Amniotic stem cell (primary cell): ENCODE measurements around the gene SLC6A2.
"Not testable (repeated sequence)": the region's sequence is repeated elsewhere in the genome, so short reads cannot be mapped to it uniquely, and the experiment has no call there.

Experiments
- DNase-seq: peaks from one replicate; lab custom pipeline; 2025; lab: John Stamatoyannopoulos, UW

Gene SLC6A2

DNA sequence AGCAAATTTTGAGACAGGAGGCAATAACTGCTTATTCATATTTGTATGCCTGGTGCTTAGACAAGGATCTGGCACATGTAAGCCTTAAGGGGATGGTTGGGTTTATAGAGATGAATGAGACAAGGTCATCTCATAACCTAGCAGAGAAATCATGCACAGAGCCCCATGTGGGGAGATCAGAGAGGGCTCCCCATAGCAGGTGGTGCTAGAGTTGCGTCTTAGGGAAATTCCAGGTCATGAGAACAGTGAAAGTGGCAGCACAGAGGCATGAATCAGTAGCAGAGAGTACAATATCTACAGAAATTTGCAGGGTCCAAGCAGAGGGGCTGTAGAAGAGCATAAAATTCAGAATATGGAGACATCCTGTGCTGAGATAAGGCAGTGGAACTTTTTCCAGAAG is 57.3 kb downstream of the SLC6A2 start:
- DNase-seq = no peak

GRCh38 chr16:55717326-55717725 is 61.5 kb downstream of the SLC6A2 start:
- DNase-seq = no peak

GRCh38 chr16:55725055-55725777 is 69.4 kb downstream of the SLC6A2 start:
- DNase-seq = no peak

GRCh38 chr16:55728797-55729196 is 73.0 kb downstream of the SLC6A2 start:
- no peak for DNase-seq

DNA sequence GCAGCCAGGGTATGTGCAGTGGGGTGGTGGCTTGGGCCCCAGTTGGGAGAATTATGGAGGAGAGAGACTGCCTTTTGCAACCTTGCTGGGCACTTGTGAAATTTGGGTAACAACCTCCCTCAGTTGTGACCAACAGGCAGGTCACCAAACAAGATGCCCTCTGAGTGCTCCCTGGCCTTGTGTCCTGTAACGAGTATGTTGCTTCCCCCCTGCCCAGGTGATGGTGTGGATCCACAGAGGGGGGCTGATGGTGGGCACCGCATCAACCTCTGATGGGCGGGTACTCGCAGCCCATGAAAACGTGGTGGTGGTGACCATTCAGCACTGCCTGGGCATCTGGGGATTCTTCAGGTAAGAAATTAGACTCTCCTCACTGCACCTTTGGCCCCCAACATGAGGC is 74.3 kb downstream of the SLC6A2 start:
- DNase-seq = no peak

DNA sequence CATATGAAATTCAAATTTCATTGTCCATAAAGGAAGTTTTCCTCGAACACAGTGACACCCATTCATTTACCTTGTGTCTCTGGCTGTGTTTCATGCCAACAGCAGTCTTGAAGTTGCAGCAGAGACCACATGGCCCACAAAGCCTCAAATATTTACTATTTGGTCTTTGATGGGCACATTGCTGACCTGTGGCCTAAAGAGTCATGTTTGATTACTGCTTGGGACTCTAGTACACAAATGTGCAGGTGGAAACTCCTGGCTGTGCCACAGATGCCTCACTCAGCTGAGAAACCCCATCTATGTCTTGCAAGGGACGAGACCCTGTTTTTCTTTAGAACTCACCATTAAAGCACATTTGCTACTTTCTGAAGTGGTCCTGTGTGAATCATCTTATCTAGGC is 76.7 kb downstream of the SLC6A2 start:
- no peak for DNase-seq

DNA sequence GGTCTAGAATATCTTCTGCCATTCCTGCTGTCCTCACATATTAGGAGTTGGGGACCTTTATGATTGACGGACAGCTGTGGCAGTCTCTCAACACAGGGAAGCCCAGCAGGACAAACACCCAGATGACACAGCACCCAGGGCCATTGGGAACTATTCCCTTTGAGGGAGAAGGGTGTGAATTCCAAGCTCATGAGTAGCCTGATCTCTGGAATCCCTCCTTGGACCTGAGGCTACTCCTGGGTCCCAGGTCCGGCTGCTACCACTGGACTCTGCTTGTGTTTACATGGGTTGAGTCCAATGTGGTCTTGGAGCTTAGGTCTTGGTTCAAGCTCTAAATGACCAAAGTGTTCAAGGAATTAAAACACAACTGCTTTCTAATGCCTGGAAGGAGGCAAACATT is 78.9 kb downstream of the SLC6A2 start:
- DNase-seq = no peak

- no peak for DNase-seq
Observed at GRCh38 chr16:55735120-55735781, 79.5 kb downstream of the SLC6A2 start.

- no peak for DNase-seq
Observed at GRCh38 chr16:55736671-55737070, 80.9 kb downstream of the SLC6A2 start.

DNA sequence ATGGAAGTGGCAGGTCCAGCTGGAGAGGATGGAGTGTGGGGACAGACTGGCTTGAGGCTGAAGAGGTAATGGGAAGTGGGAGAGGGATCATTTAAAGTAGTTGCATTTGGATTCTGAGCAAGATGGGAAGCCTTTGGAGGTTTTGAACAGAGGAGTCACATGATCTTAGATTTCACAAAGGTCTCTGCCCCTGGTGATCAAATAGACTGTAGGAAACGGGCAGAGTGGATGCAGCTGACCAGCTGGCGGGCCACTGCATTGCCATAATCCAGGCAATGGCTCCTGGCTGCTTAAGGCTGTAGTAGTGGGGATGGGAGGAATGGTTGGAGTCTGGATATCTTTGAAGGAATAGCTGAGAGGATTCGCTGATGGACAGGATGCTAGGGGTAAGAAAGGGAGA is 81.5 kb downstream of the SLC6A2 start:
- no peak for DNase-seq

- no peak for DNase-seq
Observed at GRCh38 chr16:55737966-55738365, 82.2 kb downstream of the SLC6A2 start.

GRCh38 chr16:55746081-55746480 is 90.3 kb downstream of the SLC6A2 start:
- no peak for DNase-seq

DNA sequence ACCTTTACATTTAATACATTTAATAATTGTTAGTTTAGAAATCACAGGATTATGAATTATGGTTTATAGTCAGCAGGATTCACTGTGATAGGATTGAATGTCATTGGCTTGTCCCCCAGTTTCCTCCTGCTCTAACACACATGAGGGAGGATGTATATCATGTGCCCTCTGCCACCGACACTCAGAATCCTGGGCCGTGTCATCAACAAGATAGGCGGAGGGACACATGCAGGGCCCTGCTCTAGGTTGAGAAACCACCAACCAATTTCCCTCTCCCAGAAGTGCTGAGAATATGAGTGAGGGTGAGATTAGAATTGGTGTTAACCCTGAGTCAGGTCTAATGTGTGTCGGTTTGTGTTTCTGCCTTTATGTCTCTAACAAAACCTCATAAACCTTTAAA is 92.0 kb downstream of the SLC6A2 start:
- no peak for DNase-seq

DNA sequence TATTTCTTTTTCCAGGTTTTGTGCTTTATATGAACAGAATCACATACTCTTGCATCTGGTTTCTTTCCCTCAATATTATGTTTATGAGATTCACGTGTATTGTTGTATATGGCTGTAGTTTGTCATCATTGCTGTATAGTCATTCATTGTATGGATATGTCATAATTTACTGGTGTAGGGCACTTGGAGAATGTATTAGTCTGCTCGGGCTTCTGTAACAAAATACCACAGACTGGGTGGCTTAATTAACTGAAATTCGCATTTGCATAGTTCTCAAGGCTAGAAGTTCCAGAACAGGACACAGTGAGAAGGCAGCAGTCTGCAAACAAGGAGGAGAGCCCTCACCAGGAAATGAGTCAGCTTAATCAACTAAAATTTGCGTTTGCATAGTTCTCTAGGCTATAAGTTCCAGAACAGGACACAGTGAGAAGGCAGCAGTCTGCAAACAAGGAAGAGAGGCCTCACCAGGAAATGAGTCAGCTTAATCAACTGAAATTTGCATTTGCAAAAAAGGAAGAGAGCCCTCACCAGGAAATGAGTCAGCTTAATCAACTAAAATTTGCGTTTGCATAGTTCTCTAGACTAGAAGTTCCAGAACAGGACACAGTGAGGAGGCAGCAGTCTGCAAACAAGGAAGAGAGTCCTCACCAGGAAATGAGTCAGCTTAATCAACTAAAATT is 96.8 kb downstream of the SLC6A2 start:
- not testable (repeated sequence) for DNase-seq

DNA sequence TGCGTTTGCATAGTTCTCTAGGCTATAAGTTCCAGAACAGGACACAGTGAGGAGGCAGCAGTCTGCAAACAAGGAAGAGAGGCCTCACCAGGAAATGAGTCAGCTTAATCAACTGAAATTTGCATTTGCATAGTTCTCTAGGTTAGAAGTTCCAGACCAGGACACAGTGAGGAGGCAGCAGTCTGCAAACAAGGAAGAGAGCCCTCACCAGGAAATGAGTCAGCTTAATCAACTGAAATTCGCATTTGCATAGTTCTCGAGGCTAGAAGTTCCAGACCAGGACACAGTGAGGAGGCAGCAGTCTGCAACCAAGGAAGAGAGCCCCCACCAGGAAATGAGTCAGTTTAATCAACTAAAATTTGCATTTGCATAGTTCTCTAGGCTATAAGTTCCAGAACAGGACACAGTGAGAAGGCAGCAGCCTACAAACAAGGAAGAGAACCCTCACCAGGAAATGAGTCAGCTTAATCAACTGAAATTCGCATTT is 97.4 kb downstream of the SLC6A2 start:
- DNase-seq = not testable (repeated sequence)
